ENCODE data around the gene FKTN.

Gene FKTN

GRCh38 chr9:105678781-105679180 is 120.8 kb downstream of the FKTN start:
- DNase-seq (ENCODE audit: low read depth in 2 of 2) = no peak

- no peak for DNase-seq (ENCODE audit: low read depth in 2 of 2)
These were observed 121.5 kb downstream of the FKTN start for GRCh38 chr9:105679257-105680022.

GRCh38 chr9:105681313-105681712 is 123.4 kb downstream of the FKTN start:
- no peak for DNase-seq (ENCODE audit: low read depth in 2 of 2)

GRCh38 chr9:105681724-105682123 is 123.8 kb downstream of the FKTN start:
- DNase-seq (ENCODE audit: low read depth in 2 of 2) = no peak

GRCh38 chr9:105683688-105684275 is 125.9 kb downstream of the FKTN start:
- DNase-seq (ENCODE audit: low read depth in 2 of 2) = no peak

GRCh38 chr9:105686936-105687335 is 129.0 kb downstream of the FKTN start:
- DNase-seq (ENCODE audit: low read depth in 2 of 2) = no peak
